ENCODE data around the gene MSI2. TPM values are rescaled to one million over a fixed set of nuclear protein-coding genes. Genes with fewer than 3 reads are reported as not detected.
A peak's percentile ranks its signal among the peaks of the same experiment; 100 is the strongest.

The MSI2 gene
- total RNA-seq, 1 experiment from 2014 or later: 85.2 TPM

- in situ Hi-C loops (cut with HindIII; ENCODE audit: low pct_unique_long_range_greater_than_20kb, low sequenced_read_pairs): no loop called here
- DNase-seq (ENCODE audit: low read depth, low spot score): no peak
Measured at GRCh38 chr17:57478478-57479250, 222.3 kb downstream of the MSI2 start.

GRCh38 chr17:57480438-57481196 lies 224.3 kb downstream of the MSI2 start:
- in situ Hi-C loops (cut with HindIII; ENCODE audit: low pct_unique_long_range_greater_than_20kb, low sequenced_read_pairs): no loop called here
- peak; percentile 27 for DNase-seq (ENCODE audit: low read depth, low spot score)

- peak; percentile 13 for DNase-seq (ENCODE audit: low read depth, low spot score)
- in situ Hi-C loops (cut with HindIII; ENCODE audit: low pct_unique_long_range_greater_than_20kb, low sequenced_read_pairs): no loop called here
Measured at GRCh38 chr17:57481910-57482391, 225.6 kb downstream of the MSI2 start.

DNA sequence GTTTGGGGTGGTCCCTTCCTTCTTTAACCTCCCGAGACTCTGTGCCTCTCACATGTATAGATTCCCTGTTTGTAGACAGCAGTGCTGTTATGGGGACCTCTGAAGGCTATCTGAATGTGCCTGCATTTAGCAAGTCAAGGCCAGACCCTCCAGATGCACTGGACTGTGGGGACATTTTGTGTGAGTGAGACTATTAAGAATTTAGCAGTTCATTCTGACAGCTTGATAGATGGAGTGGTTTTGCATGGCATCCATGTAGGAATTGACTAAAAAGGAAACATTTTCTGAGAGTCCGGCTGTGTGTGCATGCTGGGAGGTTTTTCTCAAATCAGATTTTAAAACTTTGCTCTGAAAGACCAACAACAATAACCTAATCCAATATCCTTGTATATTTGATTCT lies 226.3 kb downstream of the MSI2 start:
- DNase-seq (ENCODE audit: low read depth, low spot score): no peak
- in situ Hi-C loops (cut with HindIII; ENCODE audit: low pct_unique_long_range_greater_than_20kb, low sequenced_read_pairs): no loop called here

GRCh38 chr17:57484081-57484666 lies 227.9 kb downstream of the MSI2 start:
- in situ Hi-C loops (cut with HindIII; ENCODE audit: low pct_unique_long_range_greater_than_20kb, low sequenced_read_pairs): no loop called here
- no peak for DNase-seq (ENCODE audit: low read depth, low spot score)

GRCh38 chr17:57484826-57485565 lies 228.7 kb downstream of the MSI2 start:
- in situ Hi-C loops (cut with HindIII; ENCODE audit: low pct_unique_long_range_greater_than_20kb, low sequenced_read_pairs): no loop called here
- no peak for DNase-seq (ENCODE audit: low read depth, low spot score)

GRCh38 chr17:57485566-57485865 lies 229.2 kb downstream of the MSI2 start:
- in situ Hi-C loops (cut with HindIII; ENCODE audit: low pct_unique_long_range_greater_than_20kb, low sequenced_read_pairs): no loop called here
- no peak for DNase-seq (ENCODE audit: low read depth, low spot score)

DNA sequence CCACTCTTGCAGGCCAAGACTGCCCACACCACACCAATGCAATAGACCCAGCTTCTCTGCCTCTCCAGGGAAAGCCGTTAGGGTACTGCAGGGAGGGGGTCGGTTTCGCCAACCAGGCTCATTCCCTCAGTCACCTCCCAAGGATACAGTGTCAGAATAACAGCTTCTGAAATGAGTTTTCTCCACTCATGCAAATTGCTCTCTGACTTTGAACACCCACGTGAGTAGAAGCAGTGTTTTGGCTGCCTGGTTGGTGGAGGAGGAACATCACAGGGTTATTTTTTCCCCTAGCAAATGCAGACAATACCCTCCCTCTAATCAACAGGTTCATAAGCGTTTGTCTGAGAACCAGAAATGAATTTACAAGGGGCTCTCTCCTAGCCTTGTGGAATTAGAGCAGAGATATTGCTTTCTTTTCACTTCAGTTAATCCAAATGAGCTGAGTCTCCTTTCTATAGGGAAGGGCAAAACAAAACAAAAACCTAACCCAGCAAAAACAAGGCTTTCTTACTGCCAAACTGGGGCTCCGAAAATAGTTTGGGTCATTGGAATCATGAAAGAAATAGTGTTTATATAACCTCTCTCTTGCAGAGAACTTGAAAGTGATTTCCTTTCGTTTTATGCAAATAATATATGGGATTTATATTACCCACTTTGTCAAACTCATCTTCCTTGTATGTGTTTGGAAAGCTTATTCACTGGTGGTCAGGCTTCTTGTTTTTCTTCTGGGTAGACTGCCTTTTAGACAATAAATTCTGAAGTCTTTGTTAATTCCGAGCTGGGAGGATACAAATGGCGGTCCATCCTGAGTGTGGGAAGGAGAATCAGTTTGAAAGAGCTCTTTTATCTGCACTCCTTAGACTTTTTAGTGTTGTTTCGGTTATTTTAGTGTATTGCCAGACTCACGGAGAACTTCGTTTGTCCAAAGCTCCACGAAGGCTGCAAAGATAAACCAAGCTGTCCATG lies 229.9 kb downstream of the MSI2 start:
- in situ Hi-C loops (cut with HindIII; ENCODE audit: low pct_unique_long_range_greater_than_20kb, low sequenced_read_pairs): no loop called here

GRCh38 chr17:57486882-57487301 lies 230.6 kb downstream of the MSI2 start:
- DNase-seq (ENCODE audit: low read depth, low spot score): peak; percentile 34
- in situ Hi-C loops (cut with HindIII; ENCODE audit: low pct_unique_long_range_greater_than_20kb, low sequenced_read_pairs): no loop called here

More for the DNA sequence above, 229.9 kb downstream of the MSI2 start:
- no peak for DNase-seq (ENCODE audit: low read depth, low spot score)

- in situ Hi-C loops (cut with HindIII; ENCODE audit: low pct_unique_long_range_greater_than_20kb, low sequenced_read_pairs): no loop called here
- no peak for DNase-seq (ENCODE audit: low read depth, low spot score)
Measured at GRCh38 chr17:57487573-57487972, 231.2 kb downstream of the MSI2 start.

GRCh38 chr17:57488856-57489255 lies 232.5 kb downstream of the MSI2 start:
- no peak for DNase-seq (ENCODE audit: low read depth, low spot score)
- in situ Hi-C loops (cut with HindIII; ENCODE audit: low pct_unique_long_range_greater_than_20kb, low sequenced_read_pairs): no loop called here

GRCh38 chr17:57489321-57489720 lies 233.0 kb downstream of the MSI2 start:
- DNase-seq (ENCODE audit: low read depth, low spot score): no peak
- in situ Hi-C loops (cut with HindIII; ENCODE audit: low pct_unique_long_range_greater_than_20kb, low sequenced_read_pairs): no loop called here

GRCh38 chr17:57490111-57490845 lies 234.0 kb downstream of the MSI2 start:
- in situ Hi-C loops (cut with HindIII; ENCODE audit: low pct_unique_long_range_greater_than_20kb, low sequenced_read_pairs): no loop called here
- no peak for DNase-seq (ENCODE audit: low read depth, low spot score)

DNA sequence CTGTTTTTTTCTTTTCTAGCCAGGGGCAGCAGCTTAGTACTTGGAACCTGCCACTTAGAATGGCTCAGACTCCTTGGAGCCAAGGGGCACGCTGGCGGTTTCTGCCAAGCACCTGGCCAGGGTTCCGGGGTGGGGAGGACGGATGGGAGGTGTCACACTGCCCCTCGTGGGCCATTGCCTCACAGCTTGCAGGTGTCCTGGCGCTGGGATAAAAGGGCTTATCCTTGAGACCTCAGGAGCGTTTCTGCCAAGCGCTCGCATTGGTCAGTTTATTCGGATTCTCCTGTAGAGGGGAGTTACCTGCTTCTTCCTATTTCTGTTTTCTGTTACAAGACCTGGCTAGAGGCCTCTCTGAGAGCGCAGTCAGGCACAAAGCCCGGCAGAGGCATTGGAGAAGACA lies 234.6 kb downstream of the MSI2 start:
- no peak for DNase-seq (ENCODE audit: low read depth, low spot score)
- in situ Hi-C loops (cut with HindIII; ENCODE audit: low pct_unique_long_range_greater_than_20kb, low sequenced_read_pairs): no loop called here

- in situ Hi-C loops (cut with HindIII; ENCODE audit: low pct_unique_long_range_greater_than_20kb, low sequenced_read_pairs): no loop called here
- no peak for DNase-seq (ENCODE audit: low read depth, low spot score)
Measured at GRCh38 chr17:57493171-57493570, 236.8 kb downstream of the MSI2 start.

DNA sequence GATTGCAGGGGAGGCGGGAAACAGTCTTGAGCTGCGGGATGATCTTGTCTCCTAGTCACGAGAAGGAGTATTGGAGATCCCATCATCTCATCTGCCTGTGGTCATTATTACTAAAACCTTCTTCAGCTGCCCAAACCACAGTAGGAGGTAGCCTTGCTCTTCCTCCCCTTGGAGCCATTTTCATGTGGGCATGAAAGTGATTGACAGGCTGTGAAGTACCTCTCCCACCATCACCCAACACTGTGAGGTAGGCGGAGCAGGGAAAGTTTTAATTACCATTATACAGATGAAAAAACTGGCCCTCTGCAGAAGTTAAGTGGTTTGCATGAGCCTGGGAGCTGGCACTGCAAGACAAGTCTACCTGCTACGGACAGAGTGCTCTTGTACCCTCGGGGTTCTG lies 237.3 kb downstream of the MSI2 start:
- DNase-seq (ENCODE audit: low read depth, low spot score): no peak
- in situ Hi-C loops (cut with HindIII; ENCODE audit: low pct_unique_long_range_greater_than_20kb, low sequenced_read_pairs): no loop called here

Measured in SK-MEL-5 (cell line).